HG02970 (cell line): ENCODE measurements around the gene HIBADH.
"Not testable (repeated sequence)": the region's sequence is repeated elsewhere in the genome, so short reads cannot be mapped to it uniquely, and the experiment has no call there.

ENCODE experiments used
- ATAC-seq: cut with Tn5 transposase; IDR thresholded peaks from one replicate; pipeline ENCODE4 v1.9.1; 2021; ENCODE audit warnings: mild to moderate bottlenecking, moderate library complexity, moderate number of reproducible peaks; ENCODE audit not compliant: unreplicated experiment, low FRiP score

HIBADH gene

GRCh38 chr7:27605689-27606269, 56.9 kb downstream of the HIBADH start:
- no peak for ATAC-seq

- no peak for ATAC-seq
Observed at GRCh38 chr7:27605283-27605682, 57.4 kb downstream of the HIBADH start.

GRCh38 chr7:27603813-27604212, 58.9 kb downstream of the HIBADH start:
- no peak for ATAC-seq

GRCh38 chr7:27602766-27603165, 59.9 kb downstream of the HIBADH start:
- ATAC-seq: no peak

- no peak for ATAC-seq
Observed at GRCh38 chr7:27601217-27601616, 61.5 kb downstream of the HIBADH start.

- ATAC-seq: no peak
Observed at GRCh38 chr7:27600247-27600646, 62.4 kb downstream of the HIBADH start.

- ATAC-seq: no peak
Observed at GRCh38 chr7:27595009-27595408, 67.7 kb downstream of the HIBADH start.

GRCh38 chr7:27593226-27593625, 69.5 kb downstream of the HIBADH start:
- ATAC-seq: no peak

- no peak for ATAC-seq
Observed at GRCh38 chr7:27590416-27590815, 72.3 kb downstream of the HIBADH start.

GRCh38 chr7:27587429-27587828, 75.3 kb downstream of the HIBADH start:
- ATAC-seq: no peak

- ATAC-seq: peak; percentile 78
Observed at GRCh38 chr7:27586825-27587224, 75.9 kb downstream of the HIBADH start.

- ATAC-seq: no peak
Observed at GRCh38 chr7:27585781-27586447, 76.8 kb downstream of the HIBADH start.

- ATAC-seq: no peak
Observed at GRCh38 chr7:27581906-27582305, 80.8 kb downstream of the HIBADH start.

- no peak for ATAC-seq
Observed at GRCh38 chr7:27581119-27581518, 81.6 kb downstream of the HIBADH start.

- no peak for ATAC-seq
Observed at GRCh38 chr7:27579565-27579964, 83.1 kb downstream of the HIBADH start.

- ATAC-seq: not testable (repeated sequence)
Observed at GRCh38 chr7:27578169-27578568, 84.5 kb downstream of the HIBADH start.

- no peak for ATAC-seq
Observed at GRCh38 chr7:27576360-27576944, 86.2 kb downstream of the HIBADH start.

- no peak for ATAC-seq
Observed at GRCh38 chr7:27575613-27576012, 87.1 kb downstream of the HIBADH start.

- ATAC-seq: no peak
Observed at GRCh38 chr7:27569106-27569505, 93.6 kb downstream of the HIBADH start.

- ATAC-seq: no peak
Observed at GRCh38 chr7:27567266-27567665, 95.4 kb downstream of the HIBADH start.

- no peak for ATAC-seq
Observed at GRCh38 chr7:27564881-27565482, 97.7 kb downstream of the HIBADH start.
